ENCODE measurements around the gene HTT. TPM values are rescaled to one million over a fixed set of nuclear protein-coding genes. Genes with fewer than 3 reads are reported as not detected.
A peak's percentile ranks its signal among the peaks of the same experiment; 100 is the strongest.

HTT gene
- total and polyA plus RNA-seq, 9 donors, result 13.3 to 63.2 (median 38.6) TPM

DNA sequence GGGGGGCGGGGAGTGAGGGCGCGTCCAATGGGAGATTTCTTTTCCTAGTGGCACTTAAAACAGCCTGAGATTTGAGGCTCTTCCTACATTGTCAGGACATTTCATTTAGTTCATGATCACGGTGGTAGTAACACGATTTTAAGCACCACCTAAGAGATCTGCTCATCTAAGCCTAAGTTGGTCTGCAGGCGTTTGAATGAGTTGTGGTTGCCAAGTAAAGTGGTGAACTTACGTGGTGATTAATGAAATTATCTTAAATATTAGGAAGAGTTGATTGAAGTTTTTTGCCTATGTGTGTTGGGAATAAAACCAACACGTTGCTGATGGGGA, 1.1 kb downstream of the HTT start:
- Histone ChIP-seq H3K27ac (no peak overlapping the region), H3K4me3 (peak overlapping the region; percentile 80), H3K36me3 (no peaks in the 10 kb centered on the region), H3K9me3 (no peaks in the 10 kb centered on the region), H3K27me3 (no peaks in the 10 kb centered on the region), H3K4me1 (ENCODE audit: insufficient read depth) (peaks cover 3% of the 10 kb centered on the region)
- intact Hi-C loops (cut with DNase I), result no loop called here
- 1 to 2% (median 2%) methylated on average over 8 of the region's 8 CpGs for WGBS, 3 donors
- TF ChIP-seq EP300 (IDR thresholded peaks at IDR 0.05) (no peak), POLR2A (IDR thresholded peaks at IDR 0.05) (no peak)
- TF ChIP-seq, protein P1, sequence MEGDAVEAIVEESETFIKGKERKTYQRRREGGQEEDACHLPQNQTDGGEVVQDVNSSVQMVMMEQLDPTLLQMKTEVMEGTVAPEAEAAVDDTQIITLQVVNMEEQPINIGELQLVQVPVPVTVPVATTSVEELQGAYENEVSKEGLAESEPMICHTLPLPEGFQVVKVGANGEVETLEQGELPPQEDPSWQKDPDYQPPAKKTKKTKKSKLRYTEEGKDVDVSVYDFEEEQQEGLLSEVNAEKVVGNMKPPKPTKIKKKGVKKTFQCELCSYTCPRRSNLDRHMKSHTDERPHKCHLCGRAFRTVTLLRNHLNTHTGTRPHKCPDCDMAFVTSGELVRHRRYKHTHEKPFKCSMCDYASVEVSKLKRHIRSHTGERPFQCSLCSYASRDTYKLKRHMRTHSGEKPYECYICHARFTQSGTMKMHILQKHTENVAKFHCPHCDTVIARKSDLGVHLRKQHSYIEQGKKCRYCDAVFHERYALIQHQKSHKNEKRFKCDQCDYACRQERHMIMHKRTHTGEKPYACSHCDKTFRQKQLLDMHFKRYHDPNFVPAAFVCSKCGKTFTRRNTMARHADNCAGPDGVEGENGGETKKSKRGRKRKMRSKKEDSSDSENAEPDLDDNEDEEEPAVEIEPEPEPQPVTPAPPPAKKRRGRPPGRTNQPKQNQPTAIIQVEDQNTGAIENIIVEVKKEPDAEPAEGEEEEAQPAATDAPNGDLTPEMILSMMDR (IDR thresholded peaks at IDR 0.05), result no peak
- no peak for DNase-seq

DNA sequence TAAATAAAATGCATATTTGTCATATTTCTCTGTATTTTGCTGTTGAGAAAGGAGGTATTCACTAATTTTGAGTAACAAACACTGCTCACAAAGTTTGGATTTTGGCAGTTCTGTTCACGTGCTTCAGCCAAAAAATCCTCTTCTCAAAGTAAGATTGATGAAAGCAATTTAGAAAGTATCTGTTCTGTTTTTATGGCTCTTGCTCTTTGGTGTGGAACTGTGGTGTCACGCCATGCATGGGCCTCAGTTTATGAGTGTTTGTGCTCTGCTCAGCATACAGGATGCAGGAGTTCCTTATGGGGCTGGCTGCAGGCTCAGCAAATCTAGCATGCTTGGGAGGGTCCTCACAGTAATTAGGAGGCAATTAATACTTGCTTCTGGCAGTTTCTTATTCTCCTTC, 3.3 kb downstream of the HTT start:
- no peaks in the 10 kb centered on the region for H3K9me3 ChIP-seq
- intact Hi-C loops (cut with DNase I), result no loop called here
- no peak for TF ChIP-seq POLR2A (IDR thresholded peaks at IDR 0.05)
- no peak for TF ChIP-seq EP300 (IDR thresholded peaks at IDR 0.05)
- TF ChIP-seq, protein P1 (IDR thresholded peaks at IDR 0.05), result no peak
- no peak overlapping the region for H3K4me3 ChIP-seq
- peaks cover 3% of the 10 kb centered on the region for H3K4me1 ChIP-seq (ENCODE audit: insufficient read depth)
- H3K27ac ChIP-seq, result no peak overlapping the region
- 43 to 57% (median 47%) methylated on average over 2 of the region's 2 CpGs for WGBS, 3 donors
- no peaks in the 10 kb centered on the region for H3K27me3 ChIP-seq
- H3K36me3 ChIP-seq, result no peaks in the 10 kb centered on the region
- DNase-seq, result no peak

DNA sequence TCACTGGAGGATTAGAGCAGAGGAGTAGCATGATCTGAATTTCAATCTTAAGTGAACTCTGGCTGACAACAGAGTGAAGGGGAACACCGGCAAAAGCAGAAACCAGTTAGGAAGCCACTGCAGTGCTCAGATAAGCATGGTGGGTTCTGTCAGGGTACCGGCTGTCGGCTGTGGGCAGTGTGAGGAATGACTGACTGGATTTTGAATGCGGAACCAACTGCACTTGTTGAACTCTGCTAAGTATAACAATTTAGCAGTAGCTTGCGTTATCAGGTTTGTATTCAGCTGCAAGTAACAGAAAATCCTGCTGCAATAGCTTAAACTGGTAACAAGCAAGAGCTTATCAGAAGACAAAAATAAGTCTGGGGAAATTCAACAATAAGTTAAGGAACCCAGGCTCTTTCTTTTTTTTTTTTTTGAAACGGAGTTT, 5.2 kb downstream of the HTT start:
- TF ChIP-seq, protein P1 (IDR thresholded peaks at IDR 0.05), result no peak
- TF ChIP-seq POLR2A (IDR thresholded peaks at IDR 0.05), result no peak
- TF ChIP-seq EP300 (IDR thresholded peaks at IDR 0.05), result no peak
- no peak overlapping the region for H3K27ac ChIP-seq
- H3K9me3 ChIP-seq, result no peaks in the 10 kb centered on the region
- H3K36me3 ChIP-seq, result no peaks in the 10 kb centered on the region
- intact Hi-C loops (cut with DNase I), result no loop called here
- 75 to 89% (median 85%) methylated on average over 6 of the region's 6 CpGs for WGBS, 3 donors
- no peaks in the 10 kb centered on the region for H3K27me3 ChIP-seq
- H3K4me3 ChIP-seq, result no peak overlapping the region
- no peak for DNase-seq
- H3K4me1 ChIP-seq (ENCODE audit: insufficient read depth), result peaks cover 3% of the 10 kb centered on the region

DNA sequence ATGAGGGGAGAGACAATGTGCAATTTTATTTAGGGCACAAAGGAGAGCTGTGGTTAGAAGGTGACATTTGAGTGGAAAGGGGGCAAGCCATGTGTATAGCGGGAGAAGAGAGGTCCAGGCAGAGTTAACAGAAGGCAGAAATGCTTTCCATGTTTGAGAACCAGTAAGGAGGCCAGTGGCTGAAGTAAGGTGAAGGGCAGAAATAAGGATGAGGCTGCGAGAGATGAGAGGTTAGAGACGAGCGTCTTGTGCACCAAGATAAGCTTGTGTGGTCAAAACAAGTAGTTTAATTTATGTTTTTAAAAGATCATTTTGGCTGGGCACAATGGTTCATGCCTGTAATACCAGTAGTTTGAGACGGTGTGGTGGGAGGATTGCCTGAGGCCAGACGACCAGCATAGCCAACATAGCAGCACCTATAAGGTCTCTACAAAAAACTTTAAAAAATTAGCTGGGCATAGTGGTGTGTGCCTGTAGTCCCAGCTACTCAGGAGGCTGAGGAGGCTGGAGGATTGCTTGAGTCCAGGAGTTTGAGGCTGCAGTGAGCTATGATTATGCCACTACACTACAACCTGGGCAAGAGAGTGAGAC, 8.5 kb downstream of the HTT start:
- Histone ChIP-seq H3K9me3 (no peaks in the 10 kb centered on the region), H3K4me1 (ENCODE audit: insufficient read depth) (no peaks in the 10 kb centered on the region), H3K4me3 (no peak overlapping the region), H3K36me3 (no peaks in the 10 kb centered on the region), H3K27me3 (no peaks in the 10 kb centered on the region), H3K27ac (no peak overlapping the region)
- WGBS, 3 donors, result 30 to 42% (median 35%) methylated on average over 6 of the region's 6 CpGs
- intact Hi-C loops (cut with DNase I), result no loop called here
- TF ChIP-seq, protein P1 (IDR thresholded peaks at IDR 0.05), result no peak
- no peak for TF ChIP-seq EP300 (IDR thresholded peaks at IDR 0.05)
- no peak for TF ChIP-seq POLR2A (IDR thresholded peaks at IDR 0.05)
- no peak for DNase-seq
